Measurements from ENCODE around the gene CILP. TPM values are rescaled to one million over a fixed set of nuclear protein-coding genes. Genes with fewer than 3 reads are reported as not detected.

CILP gene
- total RNA-seq, 1 experiment from 2014 or later = not detected

GRCh38 chr15:65165875-65166274 is 45.4 kb downstream of the CILP start (continued):
- no peak for TF ChIP-seq FOXP4 (CRISPR knock-in tag; IDR thresholded peaks at IDR 0.05)
- no peak for TF ChIP-seq PRRX2 (CRISPR knock-in tag; IDR thresholded peaks at IDR 0.05)
- no peak for TF ChIP-seq NFYB (CRISPR knock-in tag; conservative IDR thresholded peaks at IDR 0.05; ENCODE audit: low read depth)
- no peak for TF ChIP-seq ZBTB43 (CRISPR knock-in tag; IDR thresholded peaks at IDR 0.05)
- TF ChIP-seq JAZF1 (CRISPR knock-in tag; IDR thresholded peaks at IDR 0.05) = no peak
- no peak for TF ChIP-seq OVOL2 (CRISPR knock-in tag; IDR thresholded peaks at IDR 0.05; ENCODE audit: borderline replicate concordance)
- TF ChIP-seq ERG (CRISPR knock-in tag; IDR thresholded peaks at IDR 0.05) = no peak
- TF ChIP-seq E2F1 (CRISPR knock-in tag; IDR thresholded peaks at IDR 0.05) = no peak
- TF ChIP-seq ZNF425 (CRISPR knock-in tag; conservative IDR thresholded peaks at IDR 0.05) = no peak
- no peak for TF ChIP-seq STAT6 (CRISPR knock-in tag; conservative IDR thresholded peaks at IDR 0.05; ENCODE audit: low read depth)
- TF ChIP-seq CDX4 (CRISPR knock-in tag; IDR thresholded peaks at IDR 0.05; ENCODE audit: borderline replicate concordance) = no peak

GRCh38 chr15:65164139-65164538 is 47.1 kb downstream of the CILP start:
- H3K4me3 Mint-ChIP-seq = no peak overlapping the region
- CTCF ChIA-PET = no interaction called here
- H3K4me1 Mint-ChIP-seq = no peaks in the 10 kb centered on the region
- DNase-seq (ENCODE audit: low spot score) (no peak), ATAC-seq (no peak)
- H3K9me3 Mint-ChIP-seq = no peaks in the 10 kb centered on the region
- H3K27ac Mint-ChIP-seq = no peak overlapping the region
- POLR2A ChIA-PET = no interaction called here
- H3K36me3 Mint-ChIP-seq = peaks cover 15% of the 10 kb centered on the region
- no peaks in the 10 kb centered on the region for H3K27me3 Mint-ChIP-seq (ENCODE audit: low read depth)
- TF ChIP-seq ZNF263 (CRISPR knock-in tag; IDR thresholded peaks at IDR 0.05; ENCODE audit: low read depth) (no peak), OVOL2 (CRISPR knock-in tag; IDR thresholded peaks at IDR 0.05; ENCODE audit: borderline replicate concordance) (no peak), MAX (CRISPR knock-in tag; IDR thresholded peaks at IDR 0.05) (no peak), ZNF512 (CRISPR knock-in tag; IDR thresholded peaks at IDR 0.05; ENCODE audit: borderline replicate concordance) (no peak), ATF6 (CRISPR knock-in tag; IDR thresholded peaks at IDR 0.05) (no peak)

All from WTC11 (cell line).